DMS153 treated with DMSO at 0.1 percent for 48 hours (cell line): ENCODE data around the gene EIF3F.

Source experiments
- DNase-seq: peaks from one replicate; lab custom pipeline; 2025; ENCODE audit not compliant: unreplicated experiment; lab: John Stamatoyannopoulos, UW

The EIF3F gene

GRCh38 chr11:8019314-8020243 is 32.4 kb downstream of the EIF3F start:
- no peak for DNase-seq

DNA sequence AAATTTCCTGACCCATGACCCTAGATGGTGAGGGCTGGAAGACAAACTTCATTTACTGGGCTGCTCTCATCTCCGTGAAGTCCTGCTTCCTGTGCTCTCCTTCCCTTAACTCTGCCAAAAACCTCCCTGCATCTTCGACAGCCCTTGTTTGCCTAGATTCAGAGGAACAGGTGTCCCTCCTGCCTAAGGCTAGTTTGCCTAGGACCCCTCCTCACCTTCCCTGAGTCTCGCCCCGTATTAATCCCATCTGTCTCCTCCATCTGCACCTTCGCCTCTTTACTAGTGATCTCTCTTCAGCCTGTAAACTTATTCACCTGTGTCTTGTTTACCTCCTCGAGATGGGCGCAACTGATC is 33.1 kb downstream of the EIF3F start:
- no peak for DNase-seq

DNA sequence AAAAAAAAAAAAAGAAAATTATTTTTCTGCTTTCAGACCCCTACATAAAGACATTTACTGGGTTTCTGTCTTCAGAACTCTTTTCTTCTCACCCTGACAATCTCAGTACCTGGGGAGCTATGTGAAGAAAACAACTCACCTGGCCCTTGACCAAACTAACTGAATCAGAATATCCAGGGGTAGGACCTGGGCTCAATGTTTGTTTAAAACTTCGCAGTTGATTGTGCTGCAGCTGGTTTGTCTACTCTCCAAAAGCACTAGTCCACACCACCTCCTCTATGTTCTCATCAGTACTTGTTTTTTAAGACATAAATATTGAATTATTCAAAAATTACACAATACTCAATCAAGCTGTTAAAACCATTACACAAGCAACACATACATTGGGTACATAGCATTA is 34.8 kb downstream of the EIF3F start:
- no peak for DNase-seq

DNA sequence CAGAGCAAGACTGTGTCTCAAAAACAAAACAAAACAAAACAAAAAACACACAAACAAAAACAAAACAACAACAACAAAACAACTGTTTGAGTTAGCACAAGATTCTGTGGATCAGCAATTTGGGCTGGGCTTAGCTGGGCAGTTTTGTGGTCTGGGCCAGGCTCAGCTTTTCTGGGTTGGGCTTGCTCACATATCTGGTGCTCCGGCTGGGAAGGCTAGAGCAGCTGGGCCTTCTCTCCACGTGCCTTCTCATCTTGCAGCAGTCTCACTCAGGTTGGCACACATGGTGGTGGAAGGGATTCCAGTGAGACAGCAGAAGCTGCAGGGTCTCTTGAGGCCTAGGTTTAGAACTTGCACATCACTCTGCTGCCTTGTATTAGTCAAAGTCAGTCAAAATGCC is 35.7 kb downstream of the EIF3F start:
- DNase-seq: no peak

- DNase-seq: no peak
Measured at GRCh38 chr11:8023831-8024555, 36.9 kb downstream of the EIF3F start.

GRCh38 chr11:8025123-8025522 is 38.0 kb downstream of the EIF3F start:
- DNase-seq: no peak

- DNase-seq: no peak
Measured at GRCh38 chr11:8025816-8026215, 38.7 kb downstream of the EIF3F start.

DNA sequence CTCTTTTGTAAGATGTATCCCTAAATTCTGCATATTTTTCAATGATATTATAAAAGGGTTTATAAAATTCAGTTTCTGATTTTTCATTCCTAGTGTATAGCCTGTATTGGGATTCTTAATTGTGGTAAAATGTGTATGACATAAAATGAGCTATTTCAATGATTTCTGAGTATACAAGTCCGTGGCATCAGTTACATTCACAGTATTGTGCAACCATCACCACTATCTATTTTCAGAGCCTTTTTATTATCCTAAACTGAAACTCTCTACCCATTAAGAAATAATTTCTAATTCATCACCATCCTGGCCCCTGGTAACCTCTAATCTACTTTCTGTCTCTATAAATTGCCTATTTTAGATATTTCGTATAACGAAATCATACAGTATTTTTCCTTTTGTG is 39.8 kb downstream of the EIF3F start:
- DNase-seq: no peak

DNA sequence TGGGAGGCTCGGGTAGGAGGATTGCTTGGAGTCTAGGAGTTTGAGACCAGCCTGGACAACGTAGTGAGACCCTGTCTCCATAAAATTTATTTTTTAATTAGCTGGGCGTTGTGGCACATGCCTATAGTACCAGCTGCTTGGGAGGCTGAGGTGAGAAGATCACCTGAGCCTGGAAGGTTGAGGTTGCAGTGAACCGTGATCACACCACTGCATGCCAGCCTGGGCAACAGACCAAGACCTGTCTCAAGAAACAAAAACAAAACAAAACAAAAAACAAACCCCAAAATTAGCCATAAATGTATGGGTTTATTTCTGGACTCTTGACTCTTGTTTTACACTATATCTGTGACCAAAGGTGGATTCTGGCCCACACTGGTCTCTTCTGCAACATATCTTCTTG is 41.6 kb downstream of the EIF3F start:
- DNase-seq: no peak

DNA sequence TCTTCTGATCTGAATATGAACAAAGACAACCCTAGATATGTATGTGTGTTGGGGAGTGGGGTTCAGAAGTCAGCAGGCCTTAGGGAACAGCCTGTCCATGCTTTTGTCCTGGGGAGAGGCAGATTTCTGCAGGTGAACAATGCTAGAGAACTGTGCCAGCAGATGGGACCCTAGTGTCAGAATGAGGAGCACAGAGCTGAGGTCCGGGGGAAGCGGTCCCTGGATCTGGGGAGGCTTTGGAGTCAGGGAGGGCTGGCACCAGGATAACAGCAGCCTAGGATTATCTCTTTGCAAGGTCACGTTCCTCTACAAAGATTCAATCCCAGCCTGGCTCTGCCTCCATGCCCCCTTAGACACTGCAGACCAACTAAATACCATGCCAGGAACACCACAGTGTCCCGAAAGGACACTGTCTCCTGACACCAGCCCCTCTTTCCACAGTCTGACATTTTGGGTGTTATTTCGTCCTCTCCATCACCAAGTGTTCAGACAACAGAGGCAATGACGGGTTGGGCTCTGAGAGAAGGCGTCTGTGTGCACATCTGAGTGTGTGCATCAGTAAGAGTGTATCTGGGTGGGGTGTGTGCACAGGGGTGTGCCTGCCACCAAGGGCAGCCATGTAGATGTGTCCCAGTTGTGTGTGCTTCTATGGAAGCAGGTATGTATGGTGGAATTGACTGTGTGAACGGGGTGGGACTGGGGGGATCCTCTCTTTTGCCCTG is 43.5 kb downstream of the EIF3F start:
- no peak for DNase-seq

DNA sequence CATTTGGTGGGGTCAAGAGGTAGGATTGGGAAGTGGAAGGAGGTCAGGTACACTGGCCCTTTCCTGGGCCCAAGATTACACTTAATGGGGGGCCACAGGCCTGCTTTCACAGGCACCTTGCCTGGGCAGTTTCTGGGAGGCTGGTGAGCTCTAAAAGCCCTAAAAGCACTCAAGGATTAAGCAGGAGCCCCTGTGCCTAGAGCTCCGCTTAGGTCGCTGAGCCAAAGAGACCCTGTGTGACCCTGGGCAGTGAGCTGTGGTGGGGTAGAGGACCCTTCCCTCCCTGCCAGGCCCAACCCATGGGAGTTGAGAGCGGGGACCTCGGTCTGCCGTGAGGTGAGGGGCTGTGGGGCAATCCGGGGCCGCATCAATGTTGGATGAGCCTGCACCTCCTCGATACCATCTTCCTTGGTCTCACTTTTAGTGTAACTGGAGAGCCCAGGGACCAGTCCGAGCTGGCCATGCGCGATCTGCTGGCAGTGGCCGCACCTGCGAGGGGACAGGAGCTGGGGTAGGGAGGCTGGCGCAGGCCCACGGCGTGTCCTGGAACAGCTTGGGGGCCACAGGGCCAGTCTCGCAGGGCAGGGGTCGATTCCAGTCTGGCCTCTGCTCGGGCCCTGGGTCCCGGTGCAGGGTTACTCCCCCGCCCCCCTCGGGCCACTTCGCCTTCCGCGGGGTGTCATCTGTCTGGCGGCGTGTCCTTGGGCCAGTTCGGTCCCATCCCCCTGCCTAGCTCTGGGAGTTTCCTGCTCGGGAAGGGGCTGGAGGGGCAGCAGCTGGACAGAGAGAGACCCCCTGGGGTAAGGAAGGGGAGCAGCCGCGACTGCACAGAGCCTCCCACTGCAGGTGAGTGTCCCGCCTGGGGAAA is 44.3 kb downstream of the EIF3F start:
- no peak for DNase-seq

DNA sequence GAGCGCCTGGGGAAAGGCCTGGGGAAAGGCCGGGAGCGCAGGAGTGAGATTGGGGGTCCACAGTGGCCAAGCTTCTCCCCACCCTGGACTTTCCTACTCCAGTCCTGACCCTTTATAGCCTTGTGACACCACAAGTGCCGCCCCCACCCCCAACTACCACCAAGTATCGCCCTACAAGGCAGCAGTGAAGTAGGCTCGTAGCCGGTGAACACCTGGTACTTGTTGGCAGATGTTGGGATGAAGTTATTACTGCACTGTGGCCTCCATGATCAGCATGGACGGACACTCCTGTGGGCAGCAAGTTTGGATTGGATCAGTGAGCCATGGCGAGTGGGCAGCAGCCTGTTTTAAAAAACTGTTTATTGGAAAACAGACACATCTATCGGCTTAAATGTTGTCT is 45.0 kb downstream of the EIF3F start:
- no peak for DNase-seq

DNA sequence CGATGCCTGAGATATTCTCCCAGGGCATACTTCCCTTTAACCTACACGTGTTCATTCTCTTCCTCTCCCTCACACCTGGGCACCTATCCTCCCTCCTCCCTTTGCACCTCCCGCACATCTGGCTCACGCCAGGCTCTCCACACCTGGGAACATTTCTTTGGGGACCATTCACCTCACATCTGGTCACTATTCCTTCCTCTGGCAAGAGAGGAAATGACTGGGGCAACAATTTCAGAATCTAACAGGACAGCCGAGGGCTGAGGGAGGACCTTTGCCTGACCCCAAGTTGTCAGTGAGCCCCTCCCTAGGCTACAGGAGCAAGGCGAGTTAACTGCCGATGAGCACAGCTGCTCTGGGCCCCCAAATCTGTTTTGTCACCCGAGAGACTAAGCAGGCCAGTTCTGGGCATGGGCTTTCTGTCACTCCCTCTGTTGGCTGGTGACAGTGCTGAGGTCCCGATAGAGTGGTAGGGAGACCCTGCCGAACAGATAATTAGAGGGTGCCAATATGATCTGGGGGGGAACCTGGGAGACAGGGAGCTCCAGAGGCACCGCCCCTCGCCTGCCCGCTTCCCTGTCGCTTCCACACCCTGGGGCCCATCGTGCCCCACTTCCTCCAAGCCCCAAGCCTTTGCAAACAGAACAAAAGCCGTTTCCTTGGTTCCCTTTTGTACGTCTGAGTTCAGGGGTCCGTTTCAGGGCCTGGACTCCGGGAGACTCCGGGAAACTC is 45.6 kb downstream of the EIF3F start:
- no peak for DNase-seq

DNA sequence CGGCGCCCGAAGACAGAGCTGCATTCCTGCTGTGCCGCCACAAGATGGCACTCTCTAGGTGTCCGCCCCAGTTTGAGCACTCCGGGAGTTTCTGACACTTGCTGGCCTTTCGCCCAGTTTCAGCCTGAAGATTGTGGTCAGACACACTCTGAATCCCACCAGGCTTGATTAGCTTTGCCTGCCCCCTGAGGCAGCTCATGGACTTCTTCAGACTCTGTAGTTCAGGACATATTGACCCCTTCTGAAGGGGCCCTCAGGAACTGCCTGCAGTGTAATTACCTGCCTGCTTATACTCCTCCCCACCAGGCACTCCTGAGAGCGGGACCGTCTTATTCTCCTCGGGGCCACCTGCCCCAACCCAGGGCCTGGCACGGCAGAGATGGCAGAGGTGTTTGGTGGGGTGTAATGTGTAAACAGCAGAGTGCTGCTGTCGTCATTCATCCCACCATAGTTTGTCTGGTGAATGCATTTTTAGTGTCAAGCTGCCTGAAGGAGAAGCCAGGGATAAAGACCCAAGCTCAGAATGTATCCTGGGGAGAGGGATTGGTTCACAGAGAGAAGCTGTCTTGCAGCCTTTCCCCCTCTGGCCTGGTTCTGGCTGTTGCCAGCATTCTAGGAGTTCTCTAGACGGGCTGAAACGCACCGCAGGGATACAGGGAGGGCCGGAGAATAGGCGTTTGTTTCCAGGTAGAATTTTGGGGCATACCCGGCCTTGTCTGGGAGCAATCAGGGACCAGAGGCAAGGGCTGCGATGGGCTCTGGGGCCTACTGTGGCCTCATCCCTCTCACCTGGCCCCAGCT is 46.4 kb downstream of the EIF3F start:
- DNase-seq: peak; percentile 25

DNA sequence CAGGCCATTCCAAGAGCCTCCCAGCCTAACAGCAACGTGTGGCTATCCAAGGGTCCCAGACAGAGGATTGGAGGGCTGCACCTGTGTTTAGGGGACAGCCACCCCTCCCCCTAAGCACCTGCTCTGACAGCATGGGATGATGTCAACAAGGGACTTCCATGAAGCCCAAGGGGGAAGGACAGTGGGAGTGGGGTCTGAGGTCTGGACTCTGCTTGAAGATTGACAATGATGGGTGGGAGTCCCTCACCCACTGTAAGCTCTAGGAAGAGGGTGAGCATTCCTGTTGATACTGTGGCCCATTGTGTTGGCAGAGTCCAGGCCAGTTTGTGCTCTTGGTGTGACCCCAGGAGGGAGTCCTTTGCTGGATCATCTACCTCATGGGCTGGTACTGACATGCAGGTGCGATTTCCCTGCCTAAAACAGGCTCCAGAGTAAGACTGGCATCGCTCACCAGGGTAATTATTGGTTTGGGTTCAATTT is 47.0 kb downstream of the EIF3F start:
- no peak for DNase-seq

GRCh38 chr11:8034604-8035190 is 47.6 kb downstream of the EIF3F start:
- no peak for DNase-seq

GRCh38 chr11:8035200-8035855 is 48.2 kb downstream of the EIF3F start:
- no peak for DNase-seq
